ENCODE results near the gene FOXF1.

DNA sequence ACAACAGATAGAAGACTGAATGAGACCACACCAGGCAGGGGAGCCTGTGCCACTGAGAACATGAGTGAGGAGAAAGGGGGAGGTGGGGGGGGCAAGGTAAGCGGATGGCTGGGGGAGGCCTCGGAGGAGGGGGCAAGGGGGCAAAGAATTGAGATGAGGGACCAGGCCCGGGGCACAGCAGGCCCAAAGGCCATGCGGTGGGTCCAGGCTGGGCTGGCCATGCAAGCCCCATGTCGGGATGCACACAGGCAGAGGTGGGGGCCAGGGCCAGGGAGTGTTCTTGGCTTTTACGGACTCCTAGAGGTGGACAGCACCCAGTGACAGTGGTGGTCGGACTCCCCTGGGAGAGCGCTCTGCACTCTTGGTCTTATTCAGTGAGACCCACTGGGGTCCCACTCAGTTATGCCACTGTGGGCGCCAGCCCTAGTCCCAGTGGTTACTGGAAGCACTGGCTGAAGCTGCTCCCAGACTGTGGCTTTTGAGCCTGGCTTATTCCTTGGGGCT is 49.5 kb downstream of the FOXF1 start:
- TF ChIP-seq CTCF (IDR thresholded peaks at IDR 0.05): no peak
- no peak for TF ChIP-seq EP300 (IDR thresholded peaks at IDR 0.05; ENCODE audit: low read depth)
